HG03135 (cell line): Measurements from ENCODE around the gene HNF1A.

Experiments
- ATAC-seq: cut with Tn5 transposase; IDR thresholded peaks from one replicate; pipeline ENCODE4 v1.9.1; 2021; ENCODE audit warnings: mild to moderate bottlenecking, moderate library complexity; ENCODE audit not compliant: unreplicated experiment

HNF1A gene

DNA sequence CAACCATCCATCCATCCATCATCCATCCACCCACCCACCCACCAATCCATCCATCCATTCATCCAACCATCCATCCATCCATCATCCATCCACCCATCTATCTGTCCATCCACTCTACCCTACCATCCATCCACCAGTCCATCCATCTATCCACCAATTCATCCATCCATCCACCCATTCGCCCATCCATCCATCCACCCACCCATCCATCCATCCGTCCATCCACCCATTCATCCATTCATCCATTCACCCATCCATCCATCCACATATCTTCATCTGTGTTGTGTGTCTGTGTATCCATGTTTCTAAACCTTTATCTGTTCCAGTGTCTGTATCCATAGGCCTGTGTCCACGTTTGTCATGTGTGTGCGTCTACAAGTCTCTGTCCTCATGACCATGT is 9.9 kb downstream of the HNF1A start:
- no peak for ATAC-seq

DNA sequence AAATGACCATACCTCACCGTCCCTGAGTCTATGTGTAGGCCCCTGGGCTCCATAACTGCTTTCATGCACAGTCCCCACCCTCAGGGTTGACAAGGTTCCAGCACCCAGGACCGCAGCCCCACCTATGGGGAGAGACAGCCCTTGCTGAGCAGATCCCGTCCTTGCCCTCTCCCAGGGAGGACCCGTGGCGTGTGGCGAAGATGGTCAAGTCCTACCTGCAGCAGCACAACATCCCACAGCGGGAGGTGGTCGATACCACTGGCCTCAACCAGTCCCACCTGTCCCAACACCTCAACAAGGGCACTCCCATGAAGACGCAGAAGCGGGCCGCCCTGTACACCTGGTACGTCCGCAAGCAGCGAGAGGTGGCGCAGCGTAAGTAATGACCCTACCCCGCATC is 10.3 kb downstream of the HNF1A start:
- no peak for ATAC-seq

DNA sequence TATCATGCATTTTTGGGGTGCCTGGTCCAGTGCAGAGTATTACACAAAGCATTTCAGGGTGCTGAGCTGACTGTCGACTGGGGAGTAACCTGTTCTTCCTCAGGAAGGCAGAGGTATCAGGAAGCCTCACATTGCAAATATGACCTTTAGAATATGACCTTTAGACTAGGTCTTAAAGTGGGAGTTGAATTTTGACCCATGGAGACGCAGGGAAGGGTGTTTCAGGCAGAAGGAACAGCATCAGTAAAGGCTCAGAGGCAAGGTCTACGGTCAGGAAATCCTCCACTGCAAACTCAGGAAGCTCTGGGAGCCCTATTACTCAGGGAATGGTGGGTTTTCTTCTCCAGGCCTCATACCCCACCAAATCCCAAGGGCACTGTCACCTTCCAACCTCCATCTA is 11.3 kb downstream of the HNF1A start:
- ATAC-seq, result no peak

DNA sequence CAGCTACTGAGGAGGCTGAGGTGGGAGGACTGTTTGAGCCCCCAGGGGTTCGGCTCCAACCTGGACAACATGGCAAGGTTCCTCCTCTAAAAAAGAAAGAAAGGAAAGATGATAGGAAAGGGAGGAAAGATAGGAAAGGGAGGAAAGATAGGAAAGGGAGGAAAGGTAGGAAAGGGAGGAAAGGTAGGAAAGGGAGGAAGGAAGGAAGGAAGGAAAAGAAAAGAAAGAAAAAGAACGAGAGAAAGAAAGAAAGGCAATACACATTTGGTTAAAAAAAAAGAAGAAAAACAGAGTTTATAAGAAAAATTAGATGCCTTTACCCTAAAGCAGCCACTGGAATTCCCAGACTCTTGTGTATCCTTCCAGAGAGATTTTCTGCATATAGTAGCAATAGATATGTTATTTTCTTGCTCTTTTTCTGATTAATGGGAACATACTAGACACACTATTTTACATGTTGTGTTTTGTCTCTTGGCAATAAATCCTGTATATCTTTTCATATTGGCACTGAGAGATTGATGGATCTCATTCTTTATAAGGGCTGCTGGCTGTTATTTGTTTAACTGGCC is 12.2 kb downstream of the HNF1A start:
- no peak for ATAC-seq

DNA sequence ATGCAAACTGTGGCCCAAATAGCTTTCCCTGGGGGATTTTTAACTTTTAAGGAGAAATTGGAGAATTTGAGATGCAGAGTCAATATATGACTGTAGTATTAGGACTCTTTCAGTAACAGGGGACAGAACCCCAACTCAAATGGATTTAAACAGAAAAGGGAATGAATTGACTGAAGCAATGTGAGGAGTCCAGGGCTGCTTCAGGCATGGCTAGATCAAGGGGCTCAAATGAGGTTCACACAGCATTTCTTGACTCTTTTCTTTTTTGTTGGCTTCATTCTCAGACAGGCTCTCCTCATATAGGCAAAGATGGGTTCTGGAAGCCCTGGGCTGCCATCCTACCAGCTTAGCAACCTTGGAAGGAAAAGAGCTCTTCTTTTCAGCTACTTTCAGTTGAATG is 13.6 kb downstream of the HNF1A start:
- ATAC-seq, result no peak

DNA sequence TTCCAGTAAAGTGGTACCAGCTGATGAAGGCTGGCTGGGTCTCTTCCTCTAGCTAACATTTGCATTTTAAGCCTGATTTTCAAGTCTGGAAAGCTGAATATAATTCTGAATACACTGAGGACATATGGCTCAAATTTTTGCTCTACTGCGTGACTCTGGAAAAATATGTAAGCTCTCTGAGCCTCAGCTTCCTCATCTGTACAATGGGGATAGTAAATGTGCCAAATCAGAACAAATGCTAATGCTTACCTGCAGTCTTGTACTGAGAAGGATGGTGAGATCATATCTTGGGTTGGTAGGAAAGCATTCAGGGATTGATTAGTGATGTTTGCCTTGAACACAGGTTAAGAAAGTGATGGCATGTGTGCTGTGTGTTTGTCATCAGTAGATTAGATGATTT is 14.6 kb downstream of the HNF1A start:
- no peak for ATAC-seq

DNA sequence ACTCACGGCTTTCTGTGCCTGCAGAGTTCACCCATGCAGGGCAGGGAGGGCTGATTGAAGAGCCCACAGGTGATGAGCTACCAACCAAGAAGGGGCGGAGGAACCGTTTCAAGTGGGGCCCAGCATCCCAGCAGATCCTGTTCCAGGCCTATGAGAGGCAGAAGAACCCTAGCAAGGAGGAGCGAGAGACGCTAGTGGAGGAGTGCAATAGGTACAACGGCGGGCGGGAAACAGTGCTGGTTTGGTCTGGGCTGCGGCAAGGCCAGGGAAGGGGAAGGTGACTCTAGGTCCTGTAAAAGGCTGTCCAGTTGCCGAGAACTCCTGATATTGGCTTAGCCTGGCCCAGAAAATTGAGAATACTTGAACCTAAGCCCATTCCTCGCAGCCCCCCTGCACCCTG is 15.2 kb downstream of the HNF1A start:
- ATAC-seq, result no peak

DNA sequence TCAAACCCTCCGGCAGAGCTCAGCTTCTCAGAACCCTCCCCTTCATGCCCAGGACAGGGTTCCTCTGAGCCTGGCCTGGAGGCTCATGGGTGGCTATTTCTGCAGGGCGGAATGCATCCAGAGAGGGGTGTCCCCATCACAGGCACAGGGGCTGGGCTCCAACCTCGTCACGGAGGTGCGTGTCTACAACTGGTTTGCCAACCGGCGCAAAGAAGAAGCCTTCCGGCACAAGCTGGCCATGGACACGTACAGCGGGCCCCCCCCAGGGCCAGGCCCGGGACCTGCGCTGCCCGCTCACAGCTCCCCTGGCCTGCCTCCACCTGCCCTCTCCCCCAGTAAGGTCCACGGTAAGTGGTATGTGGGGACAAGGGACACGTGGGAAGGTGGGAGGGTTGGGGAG is 15.7 kb downstream of the HNF1A start:
- ATAC-seq, result no peak

DNA sequence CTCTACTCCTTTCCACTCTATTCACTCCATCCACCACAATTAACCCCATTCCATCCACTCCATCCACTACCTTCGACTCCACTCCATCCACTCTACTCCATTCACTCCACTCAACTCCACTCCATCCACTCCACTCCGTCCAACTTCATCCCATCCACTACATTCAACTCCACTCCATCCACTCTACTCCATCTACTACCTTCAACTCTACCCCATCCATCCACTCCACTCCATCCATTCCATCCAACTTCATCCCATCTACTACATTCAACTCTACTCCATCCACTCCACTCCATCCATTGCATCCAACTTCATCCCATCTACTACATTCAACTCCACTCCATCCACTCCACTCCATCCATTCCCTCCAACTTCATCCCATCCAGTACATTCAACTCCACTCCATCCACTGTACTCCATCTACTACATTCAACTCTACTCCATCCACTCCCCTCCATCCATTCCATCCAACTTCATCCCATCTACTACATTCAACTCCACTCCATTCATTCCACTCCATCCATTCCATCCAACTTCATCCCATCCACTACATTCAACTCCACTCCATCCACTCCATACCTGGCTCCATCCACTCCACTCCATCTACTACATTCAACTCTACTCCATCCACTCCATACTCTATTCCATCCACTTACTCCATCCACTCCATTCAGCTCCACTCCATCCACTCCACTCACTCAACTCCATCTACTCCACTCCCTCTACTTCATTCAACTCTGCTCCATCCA is 16.4 kb downstream of the HNF1A start:
- no peak for ATAC-seq

DNA sequence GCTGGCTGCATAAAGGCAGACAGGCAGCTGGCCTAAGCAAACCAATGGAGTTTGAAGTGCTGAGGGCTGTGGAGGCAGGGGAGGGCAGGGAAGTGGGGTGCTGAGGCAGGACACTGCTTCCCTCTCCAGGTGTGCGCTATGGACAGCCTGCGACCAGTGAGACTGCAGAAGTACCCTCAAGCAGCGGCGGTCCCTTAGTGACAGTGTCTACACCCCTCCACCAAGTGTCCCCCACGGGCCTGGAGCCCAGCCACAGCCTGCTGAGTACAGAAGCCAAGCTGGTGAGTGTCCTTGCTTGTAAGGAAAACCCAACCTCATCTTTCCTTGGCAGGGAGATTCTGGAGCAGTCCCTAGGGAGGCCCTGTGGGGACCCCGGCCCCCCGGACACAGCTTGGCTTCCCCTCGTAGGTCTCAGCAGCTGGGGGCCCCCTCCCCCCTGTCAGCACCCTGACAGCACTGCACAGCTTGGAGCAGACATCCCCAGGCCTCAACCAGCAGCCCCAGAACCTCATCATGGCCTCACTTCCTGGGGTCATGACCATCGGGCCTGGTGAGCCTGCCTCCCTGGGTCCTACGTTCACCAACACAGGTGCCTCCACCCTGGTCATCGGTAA is 17.9 kb downstream of the HNF1A start:
- ATAC-seq, result no peak

DNA sequence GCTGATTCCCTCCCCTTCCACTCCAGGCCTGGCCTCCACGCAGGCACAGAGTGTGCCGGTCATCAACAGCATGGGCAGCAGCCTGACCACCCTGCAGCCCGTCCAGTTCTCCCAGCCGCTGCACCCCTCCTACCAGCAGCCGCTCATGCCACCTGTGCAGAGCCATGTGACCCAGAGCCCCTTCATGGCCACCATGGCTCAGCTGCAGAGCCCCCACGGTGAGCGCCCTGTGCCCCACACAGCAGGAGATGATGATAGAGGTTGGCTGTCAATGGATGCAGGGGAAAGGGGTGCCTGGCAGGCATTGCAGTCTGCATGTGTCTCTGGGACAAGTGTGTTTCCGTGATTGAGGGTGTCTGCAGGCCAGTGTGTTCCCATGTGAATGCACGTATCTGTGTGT is 19.1 kb downstream of the HNF1A start:
- no peak for ATAC-seq

DNA sequence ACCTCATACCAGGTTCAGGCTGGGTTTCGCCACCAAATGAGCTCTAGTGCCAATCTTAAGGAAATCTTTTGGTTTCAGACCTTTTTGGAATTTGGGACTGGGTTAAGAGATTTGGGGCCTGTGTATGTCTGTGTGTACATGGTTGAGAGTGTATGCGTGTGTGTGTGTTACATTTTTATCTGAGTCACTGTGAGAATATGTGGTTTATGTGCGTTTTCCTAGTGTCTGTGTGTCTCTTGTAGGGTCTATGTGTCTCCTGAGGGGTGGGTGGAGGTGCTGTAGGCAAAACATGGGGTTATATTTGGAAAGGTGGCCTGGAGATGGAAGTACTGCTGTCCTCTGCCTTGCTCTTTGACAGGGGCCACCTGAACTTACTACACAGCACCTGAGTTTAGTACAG is 20.1 kb downstream of the HNF1A start:
- no peak for ATAC-seq

DNA sequence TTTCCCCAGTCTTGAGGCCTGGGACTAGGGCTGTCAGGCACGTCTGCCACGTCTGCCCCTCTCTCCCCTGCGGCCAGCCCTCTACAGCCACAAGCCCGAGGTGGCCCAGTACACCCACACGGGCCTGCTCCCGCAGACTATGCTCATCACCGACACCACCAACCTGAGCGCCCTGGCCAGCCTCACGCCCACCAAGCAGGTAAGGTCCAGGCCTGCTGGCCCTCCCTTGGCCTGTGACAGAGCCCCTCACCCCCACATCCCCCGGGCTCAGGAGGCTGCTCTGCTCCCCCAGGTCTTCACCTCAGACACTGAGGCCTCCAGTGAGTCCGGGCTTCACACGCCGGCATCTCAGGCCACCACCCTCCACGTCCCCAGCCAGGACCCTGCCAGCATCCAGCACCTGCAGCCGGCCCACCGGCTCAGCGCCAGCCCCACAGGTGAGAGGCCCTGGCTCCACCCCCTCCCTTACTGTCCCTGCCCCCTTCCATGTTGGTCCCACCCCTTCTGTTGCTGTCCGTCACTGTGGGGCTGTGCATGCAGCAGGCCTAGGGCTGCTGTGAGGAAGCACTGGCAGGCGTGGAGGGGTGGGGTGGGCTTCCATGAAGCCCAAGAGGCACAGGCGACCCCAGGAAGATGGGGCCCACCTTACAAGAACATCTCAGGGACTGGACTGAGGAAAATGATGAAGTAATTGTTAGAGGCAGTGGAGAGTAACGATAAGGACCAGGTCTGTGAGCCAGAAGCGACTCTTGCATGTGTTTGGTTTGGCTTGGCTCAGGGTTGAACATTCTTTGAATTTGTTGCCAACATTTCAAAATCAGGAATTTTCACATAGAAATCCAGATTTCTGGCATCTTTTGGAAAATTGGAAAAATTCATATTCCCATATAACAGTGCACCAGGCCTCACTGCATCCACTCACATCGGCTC is 21.1 kb downstream of the HNF1A start:
- ATAC-seq, result no peak

DNA sequence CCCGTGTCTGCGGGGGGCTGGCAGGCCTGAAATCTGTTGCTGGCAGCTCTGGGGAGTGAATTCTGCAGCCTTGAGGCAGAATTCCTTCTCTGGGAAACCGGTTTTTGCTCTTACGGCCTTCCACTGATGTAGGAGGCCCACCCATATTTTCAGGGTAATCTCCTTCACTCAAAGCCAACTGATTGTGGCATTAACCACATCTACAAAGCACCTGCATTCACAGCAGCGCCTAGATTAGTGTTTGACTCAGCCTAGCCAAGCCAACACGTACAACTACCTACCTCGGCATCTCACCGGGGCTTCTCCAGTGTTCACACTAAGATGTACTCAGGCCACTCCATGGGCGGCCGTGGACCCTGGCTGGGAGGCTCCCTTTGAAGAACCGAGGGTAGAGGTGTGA is 22.2 kb downstream of the HNF1A start:
- no peak for ATAC-seq

DNA sequence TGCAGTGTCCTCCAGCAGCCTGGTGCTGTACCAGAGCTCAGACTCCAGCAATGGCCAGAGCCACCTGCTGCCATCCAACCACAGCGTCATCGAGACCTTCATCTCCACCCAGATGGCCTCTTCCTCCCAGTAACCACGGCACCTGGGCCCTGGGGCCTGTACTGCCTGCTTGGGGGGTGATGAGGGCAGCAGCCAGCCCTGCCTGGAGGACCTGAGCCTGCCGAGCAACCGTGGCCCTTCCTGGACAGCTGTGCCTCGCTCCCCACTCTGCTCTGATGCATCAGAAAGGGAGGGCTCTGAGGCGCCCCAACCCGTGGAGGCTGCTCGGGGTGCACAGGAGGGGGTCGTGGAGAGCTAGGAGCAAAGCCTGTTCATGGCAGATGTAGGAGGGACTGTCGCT is 22.7 kb downstream of the HNF1A start:
- no peak for ATAC-seq

DNA sequence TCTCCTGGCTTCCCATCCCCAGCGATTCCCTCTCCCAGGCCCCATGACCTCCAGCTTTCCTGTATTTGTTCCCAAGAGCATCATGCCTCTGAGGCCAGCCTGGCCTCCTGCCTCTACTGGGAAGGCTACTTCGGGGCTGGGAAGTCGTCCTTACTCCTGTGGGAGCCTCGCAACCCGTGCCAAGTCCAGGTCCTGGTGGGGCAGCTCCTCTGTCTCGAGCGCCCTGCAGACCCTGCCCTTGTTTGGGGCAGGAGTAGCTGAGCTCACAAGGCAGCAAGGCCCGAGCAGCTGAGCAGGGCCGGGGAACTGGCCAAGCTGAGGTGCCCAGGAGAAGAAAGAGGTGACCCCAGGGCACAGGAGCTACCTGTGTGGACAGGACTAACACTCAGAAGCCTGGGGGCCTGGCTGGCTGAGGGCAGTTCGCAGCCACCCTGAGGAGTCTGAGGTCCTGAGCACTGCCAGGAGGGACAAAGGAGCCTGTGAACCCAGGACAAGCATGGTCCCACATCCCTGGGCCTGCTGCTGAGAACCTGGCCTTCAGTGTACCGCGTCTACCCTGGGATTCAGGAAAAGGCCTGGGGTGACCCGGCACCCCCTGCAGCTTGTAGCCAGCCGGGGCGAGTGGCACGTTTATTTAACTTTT is 23.6 kb downstream of the HNF1A start:
- no peak for ATAC-seq

DNA sequence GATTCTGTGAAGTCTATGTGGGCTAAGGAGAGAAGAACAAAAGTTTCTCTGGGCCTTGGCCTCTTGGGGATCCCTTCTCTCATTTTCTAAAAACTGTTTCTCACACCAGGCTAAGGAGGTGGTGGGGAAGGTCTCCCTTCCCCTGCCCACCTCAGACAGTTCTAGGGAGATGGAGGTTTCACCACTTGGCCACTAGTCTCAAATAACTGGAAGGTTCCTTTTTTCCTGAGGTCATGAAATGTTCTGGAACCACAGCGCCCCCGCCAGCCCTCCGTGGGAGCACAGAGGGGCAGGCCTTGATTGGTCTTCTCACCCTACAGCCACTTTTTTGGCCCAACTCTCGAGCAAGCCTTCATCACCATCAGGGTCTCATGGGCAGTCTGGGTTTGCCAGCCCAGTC is 25.3 kb downstream of the HNF1A start:
- no peak for ATAC-seq

DNA sequence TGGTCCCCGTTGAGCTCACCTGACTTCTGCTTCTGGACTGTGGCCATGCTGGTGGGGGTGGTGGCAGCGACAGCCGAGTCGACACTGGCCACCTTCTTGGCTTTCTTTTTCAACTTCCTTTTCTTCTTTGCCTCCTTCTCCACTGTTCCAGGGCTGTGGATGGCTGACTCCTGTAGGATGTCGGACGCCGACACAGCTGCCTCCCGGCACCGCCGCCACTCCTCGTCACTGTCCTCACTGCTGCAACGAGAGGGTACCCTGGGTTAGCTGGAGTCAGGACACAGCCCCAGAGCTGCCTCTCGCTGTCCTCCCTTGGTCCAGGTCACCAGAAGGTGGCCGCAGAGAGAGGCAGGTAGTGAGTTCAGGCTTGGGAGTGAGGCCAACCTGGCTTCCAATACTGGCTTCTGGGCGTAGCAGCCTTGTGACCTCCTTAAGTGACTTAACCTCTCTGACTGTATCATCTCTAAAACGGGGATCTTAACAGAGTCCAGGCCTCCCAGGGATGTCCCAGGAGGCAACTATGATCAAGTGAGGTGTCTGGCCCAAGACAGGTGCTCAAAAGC is 26.0 kb downstream of the HNF1A start:
- ATAC-seq, result no peak

DNA sequence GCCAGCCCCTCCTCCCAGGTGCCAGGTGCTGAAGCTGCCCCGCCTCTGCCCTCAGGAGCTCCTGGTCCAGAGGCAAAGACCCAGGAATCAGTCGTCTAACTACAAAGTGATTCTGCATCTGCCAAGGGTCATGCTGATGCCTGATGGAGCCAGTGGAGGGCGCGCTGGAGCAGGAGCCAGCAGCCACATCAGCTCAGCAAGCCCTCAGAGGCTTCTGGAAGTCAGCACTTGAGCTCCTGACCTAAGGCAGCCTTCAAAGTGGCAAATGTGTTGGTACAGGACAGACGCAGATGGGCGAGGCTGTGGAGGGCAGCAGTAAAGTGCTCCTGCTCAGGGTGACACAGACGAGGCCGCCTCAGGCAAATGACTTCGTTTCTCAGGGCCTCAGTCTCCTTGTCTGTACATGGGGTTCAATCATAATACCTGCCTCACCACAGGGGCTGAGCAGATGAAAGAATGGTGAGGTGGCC is 27.0 kb downstream of the HNF1A start:
- no peak for ATAC-seq

DNA sequence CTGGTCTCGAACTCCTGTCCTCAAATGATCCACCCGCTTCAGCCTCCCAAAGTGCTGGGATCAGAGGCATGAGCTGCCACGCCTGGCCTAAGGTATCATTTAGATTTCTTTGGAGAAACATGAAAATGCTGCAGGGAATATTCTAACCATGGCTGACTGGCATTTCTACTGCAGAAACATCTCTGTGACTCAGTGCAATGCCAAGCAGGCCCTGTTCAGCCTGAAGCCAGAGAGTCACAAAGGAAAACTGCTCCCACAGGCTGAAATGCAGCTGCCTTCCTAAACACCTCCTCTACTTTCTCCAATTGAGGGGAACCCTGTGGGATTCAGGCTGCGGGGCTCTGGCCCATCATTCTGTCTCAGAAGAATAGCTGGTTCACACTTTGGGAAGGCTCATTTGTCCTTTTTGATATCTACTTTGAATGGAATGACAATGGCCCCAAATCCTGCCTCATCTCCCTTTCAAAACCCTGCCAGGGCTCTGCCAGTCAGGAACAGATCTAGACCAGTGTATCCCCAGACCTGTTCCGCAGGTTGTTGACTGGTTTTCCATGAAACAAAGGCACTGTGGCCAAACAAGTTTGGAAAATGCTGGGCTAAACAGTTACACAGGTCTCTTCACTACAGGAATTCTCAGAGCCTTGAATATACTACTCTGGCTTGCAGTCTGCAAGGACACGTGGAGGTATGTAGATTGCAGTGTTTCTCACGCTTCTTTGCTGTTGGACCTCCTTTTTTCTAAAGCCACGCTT is 30.2 kb downstream of the HNF1A start:
- ATAC-seq, result no peak
